ENCODE results near the gene TFF1.

TFF1 gene

GRCh38 chr21:42397746-42398394 lies 31.5 kb upstream of the TFF1 start:
- DNase-seq: no peak

GRCh38 chr21:42396799-42397745 lies 30.7 kb upstream of the TFF1 start:
- DNase-seq: no peak

GRCh38 chr21:42395905-42396651 lies 29.7 kb upstream of the TFF1 start, which contains the start of gene TMPRSS3:
TSS of gene TMPRSS3 (minus strand) at chr21:42396052. CDS start at chr21:42395417, 635 bp downstream.
- no peak for DNase-seq

- no peak for DNase-seq
Measured at GRCh38 chr21:42395302-42395701, 29.0 kb upstream of the TFF1 start.

GRCh38 chr21:42393443-42393950 lies 27.2 kb upstream of the TFF1 start:
- DNase-seq: no peak

- no peak for DNase-seq
Measured at GRCh38 chr21:42392731-42393442, 26.6 kb upstream of the TFF1 start.

- no peak for DNase-seq
Measured at GRCh38 chr21:42391297-42391696, 25.0 kb upstream of the TFF1 start.

- DNase-seq: no peak
Measured at GRCh38 chr21:42390696-42391095, 24.4 kb upstream of the TFF1 start.

- DNase-seq: no peak
Measured at GRCh38 chr21:42390193-42390592, 23.9 kb upstream of the TFF1 start.

- no peak for DNase-seq
Measured at GRCh38 chr21:42389449-42389835, 23.1 kb upstream of the TFF1 start.

GRCh38 chr21:42388740-42389448 lies 22.6 kb upstream of the TFF1 start:
- no peak for DNase-seq

GRCh38 chr21:42387843-42388340 lies 21.6 kb upstream of the TFF1 start:
- no peak for DNase-seq

GRCh38 chr21:42387164-42387563 lies 20.8 kb upstream of the TFF1 start:
- peak; percentile 48 to 77 (median 60) for DNase-seq

- peak in 2 of 4 experiments; percentile 38 to 45 for DNase-seq
Measured at GRCh38 chr21:42386034-42386591, 19.8 kb upstream of the TFF1 start.

GRCh38 chr21:42385619-42386018 lies 19.3 kb upstream of the TFF1 start:
- no peak for DNase-seq

- peak in 3 of 4 experiments; percentile 30 to 51 (median 47) for DNase-seq
Measured at GRCh38 chr21:42384989-42385388, 18.7 kb upstream of the TFF1 start.

- no peak for DNase-seq
Measured at GRCh38 chr21:42384156-42384945, 18.0 kb upstream of the TFF1 start.

- no peak for DNase-seq
Measured at GRCh38 chr21:42383331-42383730, 17.0 kb upstream of the TFF1 start.

- no peak for DNase-seq
Measured at GRCh38 chr21:42382915-42383314, 16.6 kb upstream of the TFF1 start.

Data from suppressor macrophage (primary cell).